ENCODE measurements around the gene DDX56.

Gene DDX56

DNA sequence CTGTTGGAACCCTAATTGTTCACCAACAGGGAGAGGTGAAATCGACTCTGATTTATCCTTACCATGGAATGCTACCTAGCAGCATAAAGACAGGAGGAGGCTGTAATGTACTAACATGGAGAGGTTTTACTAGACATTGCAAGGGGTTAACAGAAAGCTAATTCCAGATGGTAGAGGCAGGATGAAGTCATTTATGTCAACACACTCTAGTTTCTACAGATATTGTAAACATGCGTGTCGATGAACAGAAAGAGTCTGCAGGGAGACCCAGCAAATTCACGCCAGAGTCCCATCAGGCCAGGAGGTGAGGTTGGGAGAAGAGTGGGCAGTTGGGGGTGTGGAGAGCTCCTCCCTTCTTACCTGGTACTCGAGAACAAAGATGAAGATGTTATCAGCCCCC is 39.6 kb downstream of the DDX56 start:
- DNase-seq: no peak

DNA sequence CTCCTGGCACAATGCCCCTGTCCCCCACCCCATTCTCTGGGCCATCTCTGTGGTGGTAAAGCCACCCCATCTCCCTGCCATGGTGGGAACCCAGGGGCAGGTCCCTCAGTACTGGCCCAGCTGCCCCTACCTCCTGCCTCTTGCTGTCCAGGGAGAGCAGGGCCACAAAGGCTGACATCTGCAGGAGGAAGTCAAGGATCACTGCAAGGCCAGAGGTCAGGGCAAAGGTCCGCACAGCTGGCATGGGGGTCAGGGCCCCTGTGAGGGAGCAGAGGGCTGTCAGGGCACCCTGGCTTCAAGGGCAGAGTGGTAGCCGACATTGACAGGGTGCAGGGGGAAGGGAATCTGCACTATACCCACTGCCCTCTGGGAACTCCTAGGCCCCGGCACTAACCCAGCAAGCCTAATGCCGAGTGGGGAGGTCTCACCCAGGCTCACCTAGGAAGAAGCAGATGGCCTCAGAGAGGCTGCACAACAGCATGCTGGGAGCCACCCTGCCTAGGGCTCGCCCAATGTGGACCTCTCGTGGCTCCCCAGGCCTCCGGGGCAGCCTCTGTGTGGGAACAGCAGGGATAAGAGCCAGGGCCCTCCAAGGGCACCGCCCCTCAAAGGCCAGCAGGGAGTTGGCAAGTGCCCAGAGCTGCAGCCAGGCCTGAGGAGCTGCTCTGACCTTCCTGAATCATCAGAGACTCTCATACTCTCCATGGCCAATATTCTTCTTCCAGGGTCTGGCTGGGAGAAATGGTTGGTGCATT is 40.2 kb downstream of the DDX56 start:
- no peak for DNase-seq

DNA sequence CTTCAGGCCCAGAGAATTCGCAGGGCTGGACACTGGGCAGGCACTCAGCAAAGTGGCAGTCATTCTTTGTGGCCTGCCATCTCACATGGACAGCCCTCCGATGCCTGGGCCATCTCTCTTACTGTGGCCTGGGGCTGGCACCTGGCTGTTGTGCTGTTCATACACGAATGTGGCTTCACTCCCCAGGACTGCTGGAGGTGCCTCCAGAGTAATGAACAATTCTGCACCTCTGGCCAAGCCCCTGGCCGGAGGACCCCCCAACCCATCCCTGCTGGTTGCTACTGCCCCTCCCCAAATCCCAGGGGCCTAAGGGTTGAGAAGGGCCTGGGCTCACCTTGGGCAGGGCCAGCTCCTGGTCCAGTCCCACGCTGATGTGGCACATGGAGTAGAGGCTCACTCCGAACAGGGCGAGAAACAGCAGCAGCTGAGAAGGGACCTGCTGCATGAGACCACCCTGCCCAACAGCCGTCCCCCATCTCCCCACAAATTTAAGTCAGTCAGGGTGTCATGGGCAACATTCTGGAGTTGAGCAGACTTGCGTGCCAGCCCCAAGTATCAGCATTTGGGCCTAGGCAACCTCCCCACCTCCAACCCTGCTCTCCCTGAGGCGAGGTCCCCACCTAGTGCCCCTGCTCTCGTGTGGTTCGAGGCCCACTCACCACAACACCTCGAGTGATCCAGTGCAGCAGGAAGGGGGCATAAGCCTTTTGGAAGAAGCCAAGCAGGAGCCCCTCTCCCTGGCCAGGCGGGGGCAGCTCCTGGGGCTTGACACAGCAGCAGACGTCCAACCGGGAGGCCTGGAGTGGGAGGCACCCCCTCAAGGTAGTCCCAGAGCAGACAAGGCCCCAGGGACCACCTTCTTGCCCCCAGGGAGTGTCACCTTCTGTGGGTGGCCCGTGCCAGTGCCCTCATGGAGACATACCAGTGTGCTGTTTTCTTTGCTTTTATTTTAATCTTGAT is 42.0 kb downstream of the DDX56 start:
- DNase-seq: no peak

DNA sequence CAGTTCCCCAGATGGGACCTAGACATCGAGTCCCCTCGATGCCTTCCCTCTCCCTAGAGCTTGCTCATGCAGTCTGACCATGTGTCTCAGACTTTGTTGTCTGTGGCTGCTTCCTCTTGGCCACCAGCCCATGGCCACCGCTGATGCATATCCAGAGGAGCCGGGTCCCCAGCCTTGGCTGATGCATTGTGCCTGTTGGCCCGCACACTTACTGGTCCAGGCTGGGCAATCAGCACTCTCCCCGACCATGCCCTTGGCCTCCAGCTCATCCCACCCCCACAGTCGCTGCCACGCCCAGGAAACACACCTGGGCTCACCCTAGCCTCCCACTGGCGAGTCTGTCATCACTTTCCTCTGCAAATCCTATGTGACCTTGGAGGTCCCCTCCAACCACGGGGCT is 42.7 kb downstream of the DDX56 start:
- DNase-seq: no peak

DNA sequence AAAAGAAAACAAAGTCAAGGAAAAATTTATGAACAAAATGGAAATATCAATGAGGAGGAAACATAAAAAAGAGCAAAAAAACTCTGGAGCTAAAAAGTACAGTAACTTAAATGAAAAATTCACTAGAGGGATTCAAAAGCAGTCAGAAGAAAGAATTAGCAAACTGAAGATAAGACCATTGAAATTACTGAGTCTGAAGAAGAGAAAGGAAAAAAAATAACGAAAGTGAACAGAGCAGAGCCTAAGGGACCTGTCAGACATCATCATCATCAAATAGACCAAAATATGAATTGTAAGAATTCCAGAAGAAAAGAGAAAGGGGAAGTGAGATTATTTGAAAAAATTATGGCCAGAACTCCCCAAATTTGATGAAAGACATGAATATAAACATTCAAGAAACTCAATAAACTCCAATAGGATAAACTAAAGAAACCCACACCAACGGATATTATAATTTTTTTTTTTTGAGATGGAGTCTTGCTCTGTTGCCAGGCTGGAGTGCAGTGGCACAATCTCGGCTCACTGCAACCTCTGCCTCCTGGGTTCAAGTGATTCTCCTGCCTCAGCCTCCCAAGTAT is 48.8 kb downstream of the DDX56 start:
- DNase-seq: no peak

DNA sequence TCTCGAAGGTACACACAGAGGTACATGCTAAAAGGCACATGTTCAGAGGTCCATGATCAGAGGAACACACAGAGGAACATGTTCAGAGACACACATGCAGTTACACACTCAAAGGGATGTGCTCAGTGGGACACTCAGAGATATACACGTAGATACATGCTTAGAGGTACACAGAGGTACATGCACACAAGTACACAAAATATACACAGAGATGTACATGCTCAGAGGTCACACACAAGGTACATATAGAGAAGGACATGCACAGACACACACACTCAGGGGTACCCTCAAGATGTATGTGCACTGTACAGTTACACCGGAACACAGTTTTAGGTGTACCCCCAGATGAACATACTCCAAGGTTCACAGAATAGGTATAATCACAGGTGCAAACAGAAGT is 51.4 kb downstream of the DDX56 start:
- DNase-seq: no peak

DNA sequence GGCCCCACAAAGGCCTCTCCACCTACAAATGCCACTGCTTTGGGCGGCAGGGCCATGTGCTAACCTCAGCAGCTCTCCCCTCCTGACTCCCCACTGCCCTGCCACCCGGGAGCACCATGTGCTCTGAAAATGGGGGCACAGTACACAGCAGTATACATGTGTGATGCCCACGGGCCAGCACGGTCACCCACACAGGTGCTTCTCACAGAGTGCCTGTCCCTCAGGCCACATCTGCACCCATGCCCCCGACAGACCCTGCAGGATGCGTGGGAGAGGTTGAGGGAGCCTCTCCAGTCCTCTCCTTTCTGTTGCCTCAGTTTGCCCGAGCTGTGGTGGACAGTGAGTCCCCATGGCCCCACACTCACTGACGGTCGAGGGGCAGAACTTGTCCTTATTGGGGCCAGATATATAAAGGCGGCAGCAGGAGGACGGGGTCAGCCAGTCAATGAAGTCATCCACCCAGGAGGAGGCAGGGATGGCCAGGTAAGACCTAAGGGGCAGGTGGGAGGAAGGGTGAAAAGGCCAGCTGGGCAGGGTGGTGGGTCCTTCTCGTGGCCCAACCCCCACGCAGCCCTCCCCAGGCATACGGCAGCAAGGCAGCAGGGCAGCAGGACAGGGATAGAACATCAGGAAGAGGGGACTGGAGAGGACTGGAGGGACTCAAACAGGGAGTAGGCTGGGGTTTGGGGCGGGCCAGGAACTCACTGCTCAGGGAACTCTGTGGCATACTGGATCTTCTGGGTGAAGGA is 52.2 kb downstream of the DDX56 start:
- DNase-seq: no peak

DNA sequence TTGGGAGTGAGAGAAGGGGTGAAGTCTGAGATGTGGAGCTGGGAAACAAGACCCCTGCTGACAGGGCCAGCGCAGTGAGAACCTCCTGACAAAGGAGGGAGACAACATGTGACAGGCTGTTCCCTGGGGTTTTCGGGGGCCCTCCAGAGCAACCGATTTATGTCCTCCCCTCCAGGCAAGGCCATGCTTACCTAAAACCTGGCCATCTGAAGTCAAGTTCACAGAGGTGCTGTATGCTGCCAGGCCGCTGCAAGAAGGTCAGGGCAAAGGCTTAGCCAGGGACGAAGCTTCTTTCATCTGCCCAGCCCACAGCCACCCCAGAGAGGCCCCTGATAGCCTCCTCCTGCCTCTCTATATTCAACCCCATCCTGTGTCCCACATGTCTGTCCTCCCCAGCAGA is 53.1 kb downstream of the DDX56 start:
- DNase-seq: no peak

DNA sequence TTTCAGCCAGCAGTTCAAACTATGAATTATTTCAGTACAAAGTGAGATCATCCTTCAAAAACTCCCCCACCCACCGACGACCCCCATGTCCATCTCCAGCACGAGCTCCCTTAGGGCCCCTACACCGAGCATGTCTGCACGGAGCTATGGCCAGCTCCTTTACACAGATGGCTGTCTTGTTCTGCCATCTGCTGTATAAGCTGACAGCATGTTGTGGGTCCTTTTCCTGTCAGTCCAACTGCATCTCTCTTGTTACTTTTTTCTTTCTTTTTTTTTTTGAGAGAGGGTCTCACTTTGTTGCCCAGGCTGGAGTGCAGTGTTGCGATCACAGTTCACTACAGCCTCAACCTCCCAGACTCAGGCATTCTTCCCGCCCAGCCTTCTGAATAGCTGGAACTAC is 54.2 kb downstream of the DDX56 start:
- no peak for DNase-seq

DNA sequence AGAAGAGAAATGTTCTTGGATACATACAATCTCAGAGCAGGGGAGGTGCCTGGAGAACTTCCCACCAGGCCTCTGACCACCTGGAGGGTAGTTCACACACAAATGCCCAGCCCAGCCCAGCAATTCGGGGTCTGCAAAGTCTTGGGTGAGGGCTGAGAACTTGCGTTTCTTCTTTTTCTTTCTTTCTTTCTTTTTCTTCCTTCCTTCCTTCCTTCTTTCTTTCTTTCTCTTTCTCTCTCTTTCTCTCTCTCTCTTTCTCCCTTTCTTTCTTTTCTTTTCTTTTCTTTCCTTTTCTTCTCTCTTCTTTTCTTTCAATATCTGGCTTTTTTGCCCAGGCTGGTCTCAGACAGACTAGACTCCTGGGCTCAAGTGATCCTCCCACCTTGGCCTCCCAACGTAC is 54.9 kb downstream of the DDX56 start:
- DNase-seq: no peak

DNA sequence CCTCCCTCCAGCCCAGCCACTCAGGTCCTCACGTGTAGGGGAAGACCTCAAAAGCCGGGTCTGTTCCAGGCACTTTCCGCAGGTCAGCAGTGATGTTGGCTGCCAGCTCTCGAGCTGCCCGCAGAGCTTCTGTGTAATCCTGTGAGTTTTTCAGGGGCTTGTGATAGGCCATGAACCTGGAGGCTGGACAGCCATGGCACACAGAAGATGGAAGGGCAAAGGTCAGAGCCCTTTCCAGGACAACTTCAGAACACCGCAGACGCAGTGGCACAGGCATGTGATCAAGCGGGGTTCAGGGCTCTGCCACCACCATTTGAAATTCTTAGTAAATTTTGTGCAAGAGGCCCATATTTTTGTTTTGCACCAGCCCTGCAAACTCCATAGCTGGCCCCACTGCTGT is 56.5 kb downstream of the DDX56 start:
- no peak for DNase-seq
